SK-N-SH (cell line): ENCODE data around the gene IQGAP1. TPM values are rescaled to one million over a fixed set of nuclear protein-coding genes. Genes with fewer than 3 reads are reported as not detected.
A peak's percentile ranks its signal among the peaks of the same experiment; 100 is the strongest.

ENCODE experiments used
- CTCF ChIA-PET: fragments of 300-600, 350-600 bp; formaldehyde crosslinking; extraction: SDS; loops from one replicate; lab custom pipeline; 2021; lab: Yijun Ruan, JAX
- POLR2A ChIA-PET: fragments of 350-600 bp; sonication (Branson Sonifier 250); formaldehyde crosslinking; extraction: SDS; loops from one replicate; lab custom pipeline; 2020; ENCODE audit warnings: antibody characterized with exemption, inconsistent platforms; lab: Yijun Ruan, JAX
- DNase-seq: peaks from one replicate; pipeline ENCODE4 v3.0.0; 2012
- H2AFZ ChIP-seq: fragments of 200-600 bp; sonication (generic); 2 replicates; pipeline ENCODE4 v1.8.1; 2016; ENCODE audit warnings: antibody characterized with exemption, mild to moderate bottlenecking, low read depth
- H3F3A ChIP-seq: fragments of 200-600 bp; sonication (generic); replicated peaks from 2 replicates; pipeline ENCODE3; 2016; ENCODE audit warnings: antibody characterized with exemption, mild to moderate bottlenecking; ENCODE audit not compliant: insufficient read depth
- H3K27ac ChIP-seq, 2 experiments: fragments of 200-500 bp in 1 of 2; fragments of 200-600 bp in 1 of 2; sonication (Bioruptor generic) in 1 of 2; sonication (generic), shearing (Covaris generic) in 1 of 2; 2 replicates each; pipeline versions ENCODE4 v1.5.1 to v1.6.1; 2014 to 2016; ENCODE audit warnings: low read depth in 2 of 2, inconsistent platforms in 1 of 2, low read length in 1 of 2, mild to moderate bottlenecking in 1 of 2, mixed read lengths in 1 of 2
- H3K27me3 ChIP-seq: fragments of 200-600 bp; sonication (generic), shearing (Covaris generic); 2 replicates; pipeline ENCODE4 v1.6.1; 2016; ENCODE audit warnings: mixed run types; ENCODE audit not compliant: insufficient read depth
- H3K36me3 ChIP-seq, 2 experiments: fragments of 200-500 bp in 1 of 2; fragments of 200-600 bp in 1 of 2; sonication (Bioruptor generic) in 1 of 2; sonication (generic) in 1 of 2; replicated peaks in 1 of 2; 2 replicates each; pipeline versions ENCODE3 to v1.5.1; 2014 to 2016; ENCODE audit warnings: low read length in 1 of 2, mild to moderate bottlenecking in 1 of 2; ENCODE audit not compliant: insufficient read depth in 2 of 2, control insufficient read depth in 1 of 2
- H3K4me1 ChIP-seq, 2 experiments: fragments of 200-500 bp in 1 of 2; fragments of 200-600 bp in 1 of 2; sonication (Bioruptor generic) in 1 of 2; sonication (generic), shearing (Covaris generic) in 1 of 2; 2 replicates each; pipeline versions ENCODE4 v1.5.1 to v1.6.1; 2014 to 2016; ENCODE audit warnings: low read depth in 1 of 2, low read length in 1 of 2, mixed run types in 1 of 2; ENCODE audit not compliant: insufficient read depth in 2 of 2, control insufficient read depth in 1 of 2
- H3K4me2 ChIP-seq: fragments of 200-600 bp; sonication (generic), shearing (Covaris generic); 2 replicates; pipeline ENCODE4 v1.6.1; 2017; ENCODE audit warnings: mixed run types
- H3K4me3 ChIP-seq, 2 experiments: fragments of 200-500 bp in 1 of 2; fragments of 200-600 bp in 1 of 2; sonication (Bioruptor generic) in 1 of 2; sonication (generic), shearing (Covaris generic) in 1 of 2; 2 replicates each; pipeline versions ENCODE4 v1.5.1 to v1.8.1; 2014 to 2016; ENCODE audit warnings: low read depth in 2 of 2, inconsistent platforms in 1 of 2, low read length in 1 of 2, mild to moderate bottlenecking in 1 of 2, mixed read lengths in 1 of 2, moderate library complexity in 1 of 2
- H3K79me2 ChIP-seq: fragments of 200-600 bp; sonication (generic); 2 replicates; pipeline ENCODE4 v1.8.1; 2017; ENCODE audit warnings: mild to moderate bottlenecking; ENCODE audit not compliant: insufficient read depth
- H3K9ac ChIP-seq: fragments of 200-600 bp; sonication (generic); 2 replicates; pipeline ENCODE4 v1.6.1; 2017; ENCODE audit warnings: mixed run types
- H3K9me2 ChIP-seq: fragments of 200-600 bp; sonication (generic); 2 replicates; pipeline ENCODE4 v1.6.1; 2017; ENCODE audit warnings: mixed run types
- H3K9me3 ChIP-seq: fragments of 200-600 bp; sonication (generic); 2 replicates; pipeline ENCODE4 v1.6.1; 2017; ENCODE audit warnings: mixed run types, mild to moderate bottlenecking, moderate library complexity
- H4K20me1 ChIP-seq: fragments of 200-600 bp; sonication (generic); 2 replicates; pipeline ENCODE4 v1.6.1; 2017; ENCODE audit warnings: mild to moderate bottlenecking, mixed run types; ENCODE audit not compliant: insufficient read depth
- CHD2 ChIP-seq: fragments of 150-350 bp; IDR thresholded peaks from 2 replicates; pipeline ENCODE4 v1.6.1; 2018; ENCODE audit warnings: low read length; ENCODE audit not compliant: partially characterized antibody
- ELF1 ChIP-seq: IDR thresholded peaks from 2 replicates; pipeline ENCODE4 v1.4.0; 2012
- EP300 ChIP-seq, 2 experiments: IDR thresholded peaks; 2 replicates each; pipeline versions ENCODE4 v1.4.0 to v1.6.1; 2012; ENCODE audit warnings: borderline replicate concordance in 1 of 2, low read depth in 1 of 2, low read length in 1 of 2
- FOSL2 ChIP-seq: IDR thresholded peaks from 2 replicates; pipeline ENCODE4 v1.4.0; 2012; ENCODE audit warnings: low read depth, mild to moderate bottlenecking, moderate library complexity, borderline replicate concordance
- FOXJ3 ChIP-seq: sonication (generic); formaldehyde crosslinking; IDR thresholded peaks from 2 replicates; pipeline ENCODE4 v1.5.1; 2020; ENCODE audit warnings: mild to moderate bottlenecking, missing genetic modification reagents
- FOXM1 ChIP-seq: IDR thresholded peaks from 2 replicates; pipeline ENCODE4 v1.4.0; 2012; ENCODE audit warnings: low read depth, mild to moderate bottlenecking
- IRF3 ChIP-seq: fragments of 150-350 bp; IDR thresholded peaks from 2 replicates; pipeline ENCODE4 v1.6.1; 2016; ENCODE audit warnings: mild to moderate bottlenecking, low read depth, low read length
- JUND ChIP-seq: IDR thresholded peaks from 2 replicates; pipeline ENCODE4 v1.4.0; 2012
- MXI1 ChIP-seq: IDR thresholded peaks from 2 replicates; pipeline ENCODE4 v1.6.1; 2012; ENCODE audit warnings: mild to moderate bottlenecking, low read depth, low read length, improper control_type of control experiment
- NRF1 ChIP-seq: IDR thresholded peaks from 2 replicates; pipeline ENCODE4 v1.6.1; 2012; ENCODE audit warnings: low read depth, mild to moderate bottlenecking, low read length
- PBX3 ChIP-seq: IDR thresholded peaks from 2 replicates; pipeline ENCODE4; 2012
- POLR2AphosphoS5 ChIP-seq: IDR thresholded peaks from 2 replicates; pipeline ENCODE4 v1.6.1; 2012; ENCODE audit warnings: low read depth, low read length
- RCOR1 ChIP-seq: fragments of 150-350 bp; IDR thresholded peaks from 2 replicates; pipeline ENCODE4 v1.6.1; 2017; ENCODE audit warnings: antibody characterized with exemption, low read length
- RFX5 ChIP-seq: IDR thresholded peaks from 2 replicates; pipeline ENCODE4 v1.6.1; 2012; ENCODE audit warnings: mild to moderate bottlenecking, improper control_type of control experiment, low read length
- RXRA ChIP-seq: IDR thresholded peaks from 2 replicates; pipeline ENCODE4 v1.4.0; 2012; ENCODE audit warnings: low read depth, mild to moderate bottlenecking, borderline replicate concordance
- SIN3A ChIP-seq: IDR thresholded peaks from 2 replicates; pipeline ENCODE4 v1.6.1; 2012; ENCODE audit warnings: low read depth, mild to moderate bottlenecking, low read length, moderate library complexity, borderline replicate concordance
- TAF1 ChIP-seq: IDR thresholded peaks from 2 replicates; pipeline ENCODE4 v1.6.1; 2012; ENCODE audit warnings: low read depth, mild to moderate bottlenecking, low read length, moderate library complexity, borderline replicate concordance
- TCF12 ChIP-seq: IDR thresholded peaks from 2 replicates; pipeline ENCODE4 v1.4.0; 2012
- TEAD4 ChIP-seq: IDR thresholded peaks from 2 replicates; pipeline ENCODE4 v1.4.0; 2012; ENCODE audit warnings: mild to moderate bottlenecking, borderline replicate concordance; ENCODE audit not compliant: insufficient read depth
- USF1 ChIP-seq: IDR thresholded peaks from 2 replicates; pipeline ENCODE4 v1.4.0; 2012; ENCODE audit warnings: low read depth, borderline replicate concordance
- WGBS: methylation state at CpG from one replicate; pipeline ENCODE4 v1.1.6; 2017; ENCODE audit warnings: low lambda C conversion rate; 5-methylcytosine and 5-hydroxymethylcytosine counted together
- polyA plus RNA-seq, 3 experiments: library from polyadenylated mRNA; depleted of rRNA; stranded (reverse); fragments of >200 nt; gene quantifications; 2 replicates each; pipeline ENCODE4 v1.2.3, GENCODE V29; 2012
- TF ChIP-seq, protein P1 (sequence below): fragments of 150-350 bp; IDR thresholded peaks from 2 replicates; pipeline ENCODE4 v1.6.1; 2017; ENCODE audit warnings: antibody characterized with exemption, low read length, low read depth, borderline replicate concordance

IQGAP1 gene
- polyA plus RNA-seq, 1 of the 3 experiments (the other 2 are of a cell fraction) = 56.5 TPM

DNA sequence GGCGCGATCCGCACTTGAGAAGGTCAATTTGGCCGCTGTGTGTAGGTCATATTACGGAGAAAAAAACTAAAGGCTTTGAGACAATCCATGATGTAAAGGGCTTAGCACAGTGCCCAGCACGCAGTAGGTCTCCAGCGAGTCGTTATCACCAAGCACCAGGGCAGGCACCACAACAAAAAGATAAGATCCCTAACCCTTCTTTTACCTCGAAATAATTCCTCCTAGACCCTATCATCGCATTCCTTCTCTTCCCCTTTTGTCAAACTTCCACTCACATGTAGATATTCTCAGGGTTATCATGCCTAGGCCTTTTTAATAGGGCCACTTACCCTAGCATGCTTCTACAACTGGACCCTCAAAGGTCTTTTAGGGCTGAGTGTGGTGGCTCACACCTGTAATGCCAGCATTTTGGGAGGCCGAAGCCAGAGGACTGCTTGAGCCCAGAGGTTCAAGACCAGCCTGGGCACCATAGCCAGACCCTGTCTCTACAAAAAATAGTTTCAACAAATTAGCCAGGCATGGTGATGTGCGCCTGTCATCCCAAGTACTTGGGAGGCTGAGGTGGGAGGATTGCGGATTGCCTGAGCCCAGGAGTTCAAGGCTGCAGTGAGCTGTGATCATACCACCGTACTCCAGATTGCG is 22.5 kb upstream of the IQGAP1 start:
- CTCF ChIA-PET = interaction anchor here (2.7 to 3.2 kb wide), 2 partner anchors 46 to 116 kb away, joined by 13 to 16 read pairs; no protein-coding TSS in a partner anchor
- H3K36me3 ChIP-seq = no peaks in the 10 kb centered on the region
- no peak for DNase-seq
- no peaks in the 10 kb centered on the region for H3K27me3 ChIP-seq
- H3K79me2 ChIP-seq = no peaks in the 10 kb centered on the region
- H2AFZ ChIP-seq = no peak overlapping the region
- H3K9me3 ChIP-seq = no peaks in the 10 kb centered on the region
- POLR2A ChIA-PET = no interaction called here
- no peak for TF ChIP-seq FOXM1
- TF ChIP-seq RCOR1 = no peak
- TF ChIP-seq CHD2 = no peak
- TF ChIP-seq TEAD4 = no peak
- TF ChIP-seq POLR2AphosphoS5 = no peak
- no peak for TF ChIP-seq ELF1
- TF ChIP-seq MXI1 = no peak
- TF ChIP-seq NRF1 = no peak
- TF ChIP-seq PBX3 = no peak
- TF ChIP-seq TAF1 = no peak
- TF ChIP-seq RFX5 = no peak
- no peak for TF ChIP-seq USF1
- no peak overlapping the region for H3K4me3 ChIP-seq
- peaks cover 27% of the 10 kb centered on the region for H3F3A ChIP-seq
- H3K4me1 ChIP-seq = peaks cover 0 to 19% of the 10 kb centered on the region in 2 experiments
- H3K9me2 ChIP-seq = no peaks in the 10 kb centered on the region
- no peak overlapping the region for H3K9ac ChIP-seq
- no peaks in the 10 kb centered on the region for H4K20me1 ChIP-seq
- H3K27ac ChIP-seq = no peak overlapping the region
- no peak overlapping the region for H3K4me2 ChIP-seq
- 93% methylated on average over 15 of the region's 15 CpGs for WGBS

- POLR2A ChIA-PET = no interaction called here
- Histone ChIP-seq H3F3A (peaks cover 22% of the 10 kb centered on the region), H3K36me3 (no peaks in the 10 kb centered on the region), H3K4me1 (peaks cover 0 to 13% of the 10 kb centered on the region in 2 experiments), H3K4me3 (no peak overlapping the region), H3K9me3 (no peaks in the 10 kb centered on the region), H3K27me3 (no peaks in the 10 kb centered on the region), H3K9ac (no peak overlapping the region), H3K79me2 (no peaks in the 10 kb centered on the region), H3K27ac (peak overlapping the region in 1 of 2 experiments; percentile 21; a peak in 1 of 4 replicates), H3K9me2 (no peaks in the 10 kb centered on the region), H4K20me1 (no peaks in the 10 kb centered on the region), H2AFZ (0 out of 2 replicates have a peak overlapping the region, but pooled peaks have one; percentile 38), H3K4me2 (no peak overlapping the region)
- DNase-seq = no peak
- 58% methylated on average over 3 of the region's 3 CpGs for WGBS
- CTCF ChIA-PET = interaction anchor here (2.7 to 3.2 kb wide), 2 partner anchors 48 to 114 kb away, joined by 13 to 16 read pairs; no protein-coding TSS in a partner anchor
- TF ChIP-seq TCF12 = no peak
- no peak for TF ChIP-seq SIN3A
- TF ChIP-seq POLR2AphosphoS5 = no peak
- no peak for TF ChIP-seq CHD2
- no peak for TF ChIP-seq USF1
- TF ChIP-seq ELF1 = no peak
- no peak for TF ChIP-seq TEAD4
- no peak for TF ChIP-seq EP300 (IDR thresholded peaks at IDR 0.05; ENCODE audit: borderline replicate concordance in 1 of 2, low read depth in 1 of 2, low read length in 1 of 2)
- TF ChIP-seq RXRA = no peak
- no peak for TF ChIP-seq IRF3
- TF ChIP-seq JUND = no peak
- TF ChIP-seq, protein P1, sequence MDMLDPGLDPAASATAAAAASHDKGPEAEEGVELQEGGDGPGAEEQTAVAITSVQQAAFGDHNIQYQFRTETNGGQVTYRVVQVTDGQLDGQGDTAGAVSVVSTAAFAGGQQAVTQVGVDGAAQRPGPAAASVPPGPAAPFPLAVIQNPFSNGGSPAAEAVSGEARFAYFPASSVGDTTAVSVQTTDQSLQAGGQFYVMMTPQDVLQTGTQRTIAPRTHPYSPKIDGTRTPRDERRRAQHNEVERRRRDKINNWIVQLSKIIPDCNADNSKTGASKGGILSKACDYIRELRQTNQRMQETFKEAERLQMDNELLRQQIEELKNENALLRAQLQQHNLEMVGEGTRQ = no peak
- TF ChIP-seq FOSL2 = no peak
- TF ChIP-seq FOXJ3 (CRISPR knock-in tag) = no peak
- no peak for TF ChIP-seq RFX5
These were observed 20.5 kb upstream of the IQGAP1 start for GRCh38 chr15:90367576-90367975.
